ENCODE data around the gene DYNC2I2. TPM values are rescaled to one million over a fixed set of nuclear protein-coding genes. Genes with fewer than 3 reads are reported as not detected.

DYNC2I2 gene
- total RNA-seq, 4 donors from 2014 or later, result 43.5 to 52.4 (median 45.8) TPM

DNA sequence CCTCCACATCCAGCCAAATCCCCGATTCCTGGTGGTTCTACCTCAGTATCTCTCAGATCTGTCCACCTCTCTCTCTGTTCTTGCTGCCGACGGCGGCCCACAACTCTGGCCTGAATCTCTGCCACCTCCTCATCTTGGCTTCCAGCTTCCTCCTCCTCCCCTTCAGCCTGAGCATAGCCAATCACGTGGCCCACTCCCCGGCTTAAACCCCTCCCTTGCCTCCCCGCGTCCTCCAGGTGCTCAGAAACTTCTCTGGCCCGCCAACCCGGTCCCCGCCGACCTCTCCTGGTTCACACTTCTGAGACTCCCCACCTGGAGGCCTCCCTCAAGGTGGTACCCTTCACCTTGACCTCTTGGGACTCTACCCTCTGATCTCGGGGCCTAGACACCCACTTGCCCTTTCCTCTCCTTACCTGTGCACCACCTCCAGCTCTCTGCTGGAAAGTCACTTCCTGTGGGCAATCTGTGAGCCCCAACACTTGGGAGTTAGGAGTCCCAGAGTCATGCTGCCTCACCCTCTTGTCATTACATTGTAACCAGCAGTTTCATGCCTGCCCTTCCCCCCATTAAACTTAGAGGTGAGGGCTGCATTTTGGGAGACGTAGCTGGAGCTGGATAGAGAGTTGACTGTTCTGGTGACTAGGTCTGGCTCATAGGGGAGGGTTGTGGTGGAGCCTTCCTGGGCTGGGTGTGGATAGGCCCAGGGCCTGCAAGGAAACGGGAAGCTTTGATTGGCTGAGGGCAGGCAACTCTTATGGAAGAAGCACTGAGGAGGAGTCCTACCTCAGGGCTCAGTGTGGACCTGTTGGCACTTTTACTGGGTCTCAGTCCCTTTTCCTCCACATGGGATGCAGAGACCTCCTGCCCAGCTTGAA, 27.9 kb upstream of the DYNC2I2 start:
- no peaks in the 10 kb centered on the region for H3K9me3 ChIP-seq
- no peaks in the 10 kb centered on the region for H3K36me3 ChIP-seq
- H3K27ac ChIP-seq, result peak overlapping the region; percentile 94
- peak overlapping the region; percentile 70 for H3K4me3 ChIP-seq
- H3K4me1 ChIP-seq, result peaks cover 44% of the 10 kb centered on the region
- peak; percentile 88 to 92 for DNase-seq (ENCODE audit: low spot score in 2 of 2)
- WGBS, result 5% methylated on average over 15 of the region's 15 CpGs
- peak in 1 of 3 donors; percentile 18 for TF ChIP-seq POLR2AphosphoS5 (IDR thresholded peaks at IDR 0.05)
- TF ChIP-seq, protein P1, sequence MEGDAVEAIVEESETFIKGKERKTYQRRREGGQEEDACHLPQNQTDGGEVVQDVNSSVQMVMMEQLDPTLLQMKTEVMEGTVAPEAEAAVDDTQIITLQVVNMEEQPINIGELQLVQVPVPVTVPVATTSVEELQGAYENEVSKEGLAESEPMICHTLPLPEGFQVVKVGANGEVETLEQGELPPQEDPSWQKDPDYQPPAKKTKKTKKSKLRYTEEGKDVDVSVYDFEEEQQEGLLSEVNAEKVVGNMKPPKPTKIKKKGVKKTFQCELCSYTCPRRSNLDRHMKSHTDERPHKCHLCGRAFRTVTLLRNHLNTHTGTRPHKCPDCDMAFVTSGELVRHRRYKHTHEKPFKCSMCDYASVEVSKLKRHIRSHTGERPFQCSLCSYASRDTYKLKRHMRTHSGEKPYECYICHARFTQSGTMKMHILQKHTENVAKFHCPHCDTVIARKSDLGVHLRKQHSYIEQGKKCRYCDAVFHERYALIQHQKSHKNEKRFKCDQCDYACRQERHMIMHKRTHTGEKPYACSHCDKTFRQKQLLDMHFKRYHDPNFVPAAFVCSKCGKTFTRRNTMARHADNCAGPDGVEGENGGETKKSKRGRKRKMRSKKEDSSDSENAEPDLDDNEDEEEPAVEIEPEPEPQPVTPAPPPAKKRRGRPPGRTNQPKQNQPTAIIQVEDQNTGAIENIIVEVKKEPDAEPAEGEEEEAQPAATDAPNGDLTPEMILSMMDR (IDR thresholded peaks at IDR 0.05), result no peak
- H3K27me3 ChIP-seq, result no peaks in the 10 kb centered on the region

DNA sequence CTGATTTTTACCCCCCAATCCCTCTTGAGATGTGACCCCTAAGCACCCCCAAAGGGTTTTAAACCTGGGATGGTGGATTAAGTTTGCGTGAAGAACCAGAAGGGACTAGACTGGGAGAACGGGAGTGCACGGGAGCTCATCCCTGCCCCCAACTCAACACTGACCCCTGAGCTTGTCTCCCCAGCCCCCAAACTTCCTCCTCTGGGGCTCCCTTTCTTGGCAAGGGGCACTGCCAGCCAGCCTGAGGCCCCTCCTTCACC, 27.3 kb upstream of the DYNC2I2 start:
- H3K27me3 ChIP-seq, result no peaks in the 10 kb centered on the region
- DNase-seq (ENCODE audit: low spot score in 2 of 2), result no peak
- H3K4me3 ChIP-seq, result peak overlapping the region; percentile 70
- 0% methylated on average over 3 of the region's 3 CpGs for WGBS
- H3K36me3 ChIP-seq, result no peaks in the 10 kb centered on the region
- peaks cover 44% of the 10 kb centered on the region for H3K4me1 ChIP-seq
- TF ChIP-seq POLR2AphosphoS5 (IDR thresholded peaks at IDR 0.05), result no peak
- H3K27ac ChIP-seq, result peak overlapping the region; percentile 94
- H3K9me3 ChIP-seq, result no peaks in the 10 kb centered on the region

DNA sequence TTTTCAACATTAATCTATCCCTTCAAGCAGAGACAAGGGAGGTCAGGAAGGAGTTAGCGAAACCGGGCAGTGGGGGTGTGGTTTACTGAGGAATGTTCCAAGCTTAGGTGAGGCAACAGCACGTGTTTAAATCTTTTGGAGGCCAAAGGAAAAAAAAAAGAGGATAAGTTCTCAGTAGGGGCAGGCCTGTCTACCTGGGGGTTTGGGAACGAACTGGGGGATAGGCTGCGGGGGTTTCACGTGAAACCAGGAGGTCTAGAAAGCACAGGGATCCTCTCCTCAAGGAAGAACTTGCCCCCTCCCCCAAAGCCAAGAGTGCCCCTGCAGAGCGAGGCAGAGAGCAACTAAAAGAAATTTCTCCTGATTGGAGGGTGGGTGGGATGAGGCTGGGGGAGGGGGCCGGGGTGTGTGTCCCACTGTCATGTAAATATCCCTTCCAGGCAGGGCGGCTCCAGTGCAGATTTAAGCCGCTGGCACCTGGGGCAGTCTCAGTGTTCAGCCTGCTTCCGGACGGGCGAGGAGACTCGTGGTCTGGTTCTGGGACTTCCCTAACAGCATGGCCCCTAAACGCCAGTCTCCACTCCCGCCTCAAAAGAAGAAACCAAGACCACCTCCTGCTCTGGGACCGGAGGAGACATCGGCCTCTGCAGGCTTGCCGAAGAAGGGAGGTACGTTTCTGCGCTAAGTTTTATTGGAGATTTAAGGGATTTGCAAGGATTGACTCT, 26.9 kb upstream of the DYNC2I2 start:
- TF ChIP-seq, protein P1 (IDR thresholded peaks at IDR 0.05), result no peak
- TF ChIP-seq POLR2A (IDR thresholded peaks at IDR 0.05), result no peak
- no peak for TF ChIP-seq POLR2AphosphoS5 (IDR thresholded peaks at IDR 0.05)
- no peak for TF ChIP-seq EP300 (IDR thresholded peaks at IDR 0.05)
- Histone ChIP-seq H3K9me3 (no peaks in the 10 kb centered on the region), H3K4me1 (peaks cover 42% of the 10 kb centered on the region), H3K4me3 (peak overlapping the region; percentile 70), H3K27ac (peak overlapping the region; percentile 94), H3K36me3 (no peaks in the 10 kb centered on the region), H3K27me3 (no peaks in the 10 kb centered on the region)
- DNase-seq (ENCODE audit: low spot score in 2 of 2), result peak; percentile 80 to 81
- 6% methylated on average over 21 of the region's 21 CpGs for WGBS

DNA sequence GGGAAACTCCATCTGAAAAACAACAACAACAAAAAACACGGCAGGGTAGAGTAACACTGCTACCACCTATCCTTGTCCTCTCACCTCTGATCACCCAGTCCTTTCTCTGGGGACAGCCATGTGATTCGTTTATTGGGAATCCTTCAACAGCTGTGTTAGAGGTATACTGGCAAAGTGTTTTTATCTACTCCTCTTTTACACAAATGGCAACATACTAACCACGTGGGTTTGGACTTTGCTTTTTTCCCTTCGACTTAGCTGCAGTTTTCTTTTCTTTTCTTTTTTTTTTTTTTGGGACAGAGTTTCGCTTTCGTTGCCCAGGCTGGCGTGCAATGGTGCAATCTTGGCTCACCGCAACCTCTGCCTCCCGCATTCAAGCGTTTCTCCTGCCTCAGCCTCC, 21.1 kb upstream of the DYNC2I2 start:
- H3K9me3 ChIP-seq, result no peaks in the 10 kb centered on the region
- 91% methylated on average over 10 of the region's 10 CpGs for WGBS
- H3K36me3 ChIP-seq, result no peaks in the 10 kb centered on the region
- no peak for DNase-seq (ENCODE audit: low spot score in 2 of 2)
- H3K4me3 ChIP-seq, result no peak overlapping the region
- no peak for TF ChIP-seq POLR2A (IDR thresholded peaks at IDR 0.05)
- TF ChIP-seq, protein P1 (IDR thresholded peaks at IDR 0.05), result no peak
- TF ChIP-seq EP300 (IDR thresholded peaks at IDR 0.05), result no peak
- TF ChIP-seq POLR2AphosphoS5 (IDR thresholded peaks at IDR 0.05), result no peak
- no peak overlapping the region for H3K27ac ChIP-seq
- no peaks in the 10 kb centered on the region for H3K4me1 ChIP-seq
- H3K27me3 ChIP-seq, result no peaks in the 10 kb centered on the region

DNA sequence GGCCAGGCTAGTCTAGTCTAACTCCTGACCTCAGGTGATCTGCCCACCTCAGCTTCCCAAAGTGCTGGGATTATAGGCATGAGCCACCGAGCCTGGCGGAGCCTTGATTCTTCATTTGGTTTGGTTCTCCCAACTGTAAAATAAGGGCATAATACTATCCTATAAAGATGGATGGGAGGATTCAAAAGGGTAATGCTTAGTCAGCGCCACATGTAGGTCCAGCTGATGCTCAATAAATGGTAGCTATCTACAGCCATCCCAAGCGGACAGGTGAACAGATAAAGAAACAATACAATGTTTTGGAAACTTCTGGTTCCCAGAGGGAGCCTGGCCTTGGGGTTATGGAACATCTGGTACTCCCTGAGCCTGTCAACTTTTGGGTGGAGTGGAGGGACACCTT, 18.7 kb upstream of the DYNC2I2 start:
- 98% methylated on average over 4 of the region's 4 CpGs for WGBS

More for the DNA sequence above, 18.7 kb upstream of the DYNC2I2 start:
- no peaks in the 10 kb centered on the region for H3K4me1 ChIP-seq
- no peaks in the 10 kb centered on the region for H3K36me3 ChIP-seq
- no peaks in the 10 kb centered on the region for H3K9me3 ChIP-seq
- no peak for TF ChIP-seq POLR2AphosphoS5 (IDR thresholded peaks at IDR 0.05)
- no peak for TF ChIP-seq POLR2A (IDR thresholded peaks at IDR 0.05)
- TF ChIP-seq EP300 (IDR thresholded peaks at IDR 0.05), result no peak
- TF ChIP-seq, protein P1 (IDR thresholded peaks at IDR 0.05), result no peak
- no peaks in the 10 kb centered on the region for H3K27me3 ChIP-seq
- no peak overlapping the region for H3K4me3 ChIP-seq
- no peak overlapping the region for H3K27ac ChIP-seq
- DNase-seq (ENCODE audit: low spot score in 2 of 2), result peak in 1 of 2 donors; percentile 25

Measured in suprapubic skin (tissue), 4 donors.